D721Med (cell line): ENCODE results near the gene WDR33.
"Not testable (repeated sequence)": the region's sequence is repeated elsewhere in the genome, so short reads cannot be mapped to it uniquely, and the experiment has no call there.

ENCODE experiments used
- DNase-seq: peaks from one replicate; pipeline ENCODE4 v3.0.0; 2011; ENCODE audit warnings: low spot score; ENCODE audit not compliant: insufficient read length
- FAIRE-seq: peaks from 2 replicates; lab custom pipeline; 2011; peaks lifted over from hg19 to GRCh38; lab: Jason Lieb, UNC
- CTCF ChIP-seq: IDR thresholded peaks from 2 replicates; pipeline ENCODE4 v1.5.1; 2012; ENCODE audit warnings: mild to moderate bottlenecking, control low read depth; ENCODE audit not compliant: insufficient read depth; ENCODE audit errors: missing control alignments

The WDR33 gene

GRCh38 chr2:127810156-127810618 is 784 bp downstream of the WDR33 start:
- FAIRE-seq (no peak), DNase-seq (no peak)
- TF ChIP-seq CTCF, result no peak

GRCh38 chr2:127807678-127808353 is 3.2 kb downstream of the WDR33 start:
- no peak for TF ChIP-seq CTCF
- no peak for FAIRE-seq

GRCh38 chr2:127806860-127807259 is 4.1 kb downstream of the WDR33 start:
- not testable (repeated sequence) for FAIRE-seq, DNase-seq

More at GRCh38 chr2:127807678-127808353, 3.2 kb downstream of the WDR33 start:
- no peak for DNase-seq

- FAIRE-seq (no peak), DNase-seq (no peak)
- TF ChIP-seq CTCF, result no peak
Measured at GRCh38 chr2:127805491-127805890, 5.5 kb downstream of the WDR33 start.

- DNase-seq (no peak), FAIRE-seq (no peak)
- no peak for TF ChIP-seq CTCF
Measured at GRCh38 chr2:127799926-127800325, 11.0 kb downstream of the WDR33 start.

GRCh38 chr2:127796389-127796788 is 14.6 kb downstream of the WDR33 start:
- no peak for TF ChIP-seq CTCF
- FAIRE-seq (no peak), DNase-seq (no peak)

- not testable (repeated sequence) for DNase-seq, FAIRE-seq
Measured at GRCh38 chr2:127794901-127795300, 16.1 kb downstream of the WDR33 start.

GRCh38 chr2:127792805-127793204 is 18.2 kb downstream of the WDR33 start:
- no peak for FAIRE-seq
- no peak for DNase-seq
- no peak for TF ChIP-seq CTCF
